ENCODE results near the gene ATP1B4.

ATP1B4 gene

GRCh38 chrX:120372667-120373370 lies 10.9 kb downstream of the ATP1B4 start:
- DNase-seq (ENCODE audit: low read depth, low spot score): no peak

- no peak for DNase-seq (ENCODE audit: low read depth, low spot score)
Measured at GRCh38 chrX:120377179-120377578, 15.3 kb downstream of the ATP1B4 start.

GRCh38 chrX:120377715-120378114 lies 15.8 kb downstream of the ATP1B4 start:
- DNase-seq (ENCODE audit: low read depth, low spot score): no peak

DNA sequence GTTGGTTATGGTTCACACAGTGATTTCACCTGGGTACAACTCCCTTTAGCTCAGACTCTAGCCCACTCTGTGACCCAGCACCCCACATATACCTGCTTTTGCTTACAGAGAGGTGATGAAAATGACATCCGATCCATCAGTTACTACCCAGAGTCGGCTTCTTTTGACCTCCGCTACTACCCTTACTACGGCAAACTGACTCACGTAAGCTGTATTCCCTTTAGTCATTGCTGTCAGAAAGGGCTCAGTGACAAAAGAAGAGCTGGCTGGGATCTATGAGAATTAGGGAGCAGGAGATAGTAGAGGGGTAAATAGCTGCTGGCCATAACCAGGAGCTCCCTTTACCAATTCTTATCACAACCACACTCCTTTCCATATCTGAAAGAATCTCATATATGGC lies 16.7 kb downstream of the ATP1B4 start:
- no peak for DNase-seq (ENCODE audit: low read depth, low spot score)

DNA sequence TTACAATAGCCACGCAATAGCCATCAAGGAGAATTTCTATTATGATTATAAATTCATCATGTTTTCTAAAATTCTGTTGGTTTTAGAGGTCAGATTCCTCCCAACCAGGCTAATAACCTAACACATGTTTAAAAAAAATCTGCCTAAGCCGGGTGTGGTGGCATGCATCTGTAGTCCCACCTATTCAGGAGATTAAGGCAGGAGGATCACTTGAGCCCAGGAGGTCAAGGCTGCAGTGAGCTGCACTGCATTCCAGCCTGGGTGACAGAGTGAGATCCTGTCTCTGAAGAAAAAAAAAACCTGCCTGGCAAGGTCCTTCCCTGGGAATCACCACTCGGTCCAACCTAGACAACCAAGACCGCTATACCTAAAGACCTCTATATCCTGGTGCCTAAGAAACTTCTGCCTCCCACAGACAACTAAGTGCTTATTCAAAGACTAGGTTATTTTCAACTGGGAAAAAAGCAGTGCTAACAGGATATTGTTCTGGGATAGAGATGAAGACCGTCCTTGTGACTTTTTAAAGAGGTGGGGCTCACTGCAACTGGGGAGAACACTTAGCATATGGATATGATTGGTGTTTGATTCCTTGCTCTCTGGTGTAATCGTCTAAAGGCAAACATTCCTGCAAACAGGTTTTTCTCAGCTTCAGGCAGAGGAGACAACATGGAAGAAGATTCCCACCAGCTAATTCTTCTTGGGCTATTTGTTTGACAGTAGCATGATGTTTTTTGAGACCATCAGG lies 18.2 kb downstream of the ATP1B4 start:
- peak; percentile 27 for DNase-seq (ENCODE audit: low read depth, low spot score)

DNA sequence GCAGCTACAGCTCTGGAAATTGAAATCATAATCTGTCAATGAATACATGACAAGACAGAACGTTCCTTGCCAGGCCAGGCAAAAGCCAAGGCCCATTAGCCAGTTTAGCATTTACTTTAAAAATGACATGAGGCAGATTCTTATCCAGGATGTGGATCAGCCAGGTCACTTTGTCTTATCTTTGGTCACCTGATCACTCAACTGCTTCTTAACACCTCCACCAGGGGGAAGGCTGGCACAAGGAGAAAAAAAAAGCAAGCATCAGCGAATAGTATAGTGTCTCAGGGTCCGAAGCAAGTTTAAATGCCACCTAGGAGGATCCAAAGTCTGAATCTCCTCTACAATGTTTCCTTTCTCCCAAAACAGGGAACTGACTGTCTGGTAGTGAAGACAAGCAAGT lies 18.8 kb downstream of the ATP1B4 start:
- DNase-seq (ENCODE audit: low read depth, low spot score): peak; percentile 67

- DNase-seq (ENCODE audit: low read depth, low spot score): no peak
Measured at GRCh38 chrX:120401301-120401700, 39.4 kb downstream of the ATP1B4 start.

DNA sequence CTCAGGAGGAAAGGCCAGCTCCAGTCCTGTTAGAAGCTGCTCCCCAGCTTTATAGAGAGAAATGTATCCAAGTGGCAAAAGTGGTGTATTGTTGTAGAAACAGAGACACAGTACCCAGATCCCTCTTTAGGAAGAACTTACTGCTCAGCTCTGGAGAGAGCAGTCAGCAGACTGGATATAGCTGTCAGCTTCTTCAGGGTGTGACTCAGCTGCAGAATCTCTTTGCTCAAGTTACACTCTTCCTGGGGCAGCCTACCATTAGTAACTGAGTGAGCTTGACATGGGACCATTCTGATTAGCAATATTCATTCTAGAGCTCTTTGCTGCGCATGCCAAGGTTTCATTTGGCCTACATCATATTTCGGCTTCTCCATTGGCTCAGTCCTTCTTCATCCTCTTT lies 40.5 kb downstream of the ATP1B4 start:
- no peak for DNase-seq (ENCODE audit: low read depth, low spot score)

DNA sequence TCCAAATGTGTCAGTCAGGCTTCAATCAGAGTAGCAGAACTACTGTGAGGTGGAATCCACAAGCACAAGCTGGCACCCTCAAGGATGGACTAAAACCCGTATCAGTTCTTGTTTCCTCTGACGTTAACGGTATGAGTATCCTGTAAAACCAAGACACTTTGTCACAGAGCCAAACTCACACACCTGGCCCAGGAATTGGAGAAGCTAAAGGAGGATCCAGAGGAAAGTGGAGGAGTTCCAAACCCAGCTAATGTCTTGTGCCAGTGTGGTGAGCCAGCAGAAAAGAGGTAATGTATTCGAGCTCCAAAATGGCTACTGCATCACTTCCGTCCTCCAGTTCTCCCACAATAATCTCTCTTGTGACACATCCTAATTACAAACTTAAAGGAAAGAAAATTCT lies 44.7 kb downstream of the ATP1B4 start:
- no peak for DNase-seq (ENCODE audit: low read depth, low spot score)

GRCh38 chrX:120408168-120408567 lies 46.3 kb downstream of the ATP1B4 start:
- DNase-seq (ENCODE audit: low read depth, low spot score): no peak

GRCh38 chrX:120419463-120419862 lies 57.6 kb downstream of the ATP1B4 start:
- no peak for DNase-seq (ENCODE audit: low read depth, low spot score)

DNA sequence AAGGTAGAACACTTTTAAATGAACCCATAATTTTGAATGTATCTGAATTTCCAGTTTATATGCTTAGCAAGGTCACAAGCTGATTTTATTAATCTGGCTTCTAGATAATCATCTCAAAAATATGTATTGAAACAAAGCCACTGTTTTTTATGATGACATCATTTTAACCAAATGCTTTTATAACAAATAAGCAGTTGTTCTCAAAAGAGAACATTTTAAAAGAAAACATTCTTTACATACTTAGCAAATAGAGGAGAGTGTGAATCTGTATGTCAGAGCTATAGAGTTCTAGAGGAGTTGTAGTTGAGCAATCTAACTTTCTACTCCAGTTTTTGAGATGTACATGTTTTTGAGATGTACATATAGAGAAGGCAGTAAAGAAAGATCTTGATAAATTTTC lies 64.7 kb downstream of the ATP1B4 start:
- no peak for DNase-seq (ENCODE audit: low read depth, low spot score)

DNA sequence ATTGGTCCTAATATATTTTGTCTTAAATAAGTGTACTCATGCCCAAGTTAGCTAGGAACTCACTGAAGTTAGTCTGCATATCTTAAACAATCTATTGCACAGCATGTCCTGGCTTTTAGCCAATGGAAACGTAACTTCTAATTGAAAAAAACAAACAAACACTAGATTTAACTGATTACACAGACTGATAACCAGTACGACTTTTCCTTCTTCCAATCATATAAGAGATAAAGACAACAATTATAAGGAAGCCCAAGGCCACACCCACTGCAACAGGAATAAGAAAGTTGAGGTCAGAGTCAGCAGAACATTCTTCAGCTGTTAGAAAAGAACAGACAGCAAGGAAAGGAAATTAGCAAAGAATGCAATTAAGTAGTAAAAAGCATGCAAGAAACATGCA lies 66.4 kb downstream of the ATP1B4 start:
- no peak for DNase-seq (ENCODE audit: low read depth, low spot score)

- no peak for DNase-seq (ENCODE audit: low read depth, low spot score)
Measured at GRCh38 chrX:120429776-120430540, 68.1 kb downstream of the ATP1B4 start.

Data from ELF-1 (cell line).